ENCODE results near the gene GABRR1.

The GABRR1 gene

DNA sequence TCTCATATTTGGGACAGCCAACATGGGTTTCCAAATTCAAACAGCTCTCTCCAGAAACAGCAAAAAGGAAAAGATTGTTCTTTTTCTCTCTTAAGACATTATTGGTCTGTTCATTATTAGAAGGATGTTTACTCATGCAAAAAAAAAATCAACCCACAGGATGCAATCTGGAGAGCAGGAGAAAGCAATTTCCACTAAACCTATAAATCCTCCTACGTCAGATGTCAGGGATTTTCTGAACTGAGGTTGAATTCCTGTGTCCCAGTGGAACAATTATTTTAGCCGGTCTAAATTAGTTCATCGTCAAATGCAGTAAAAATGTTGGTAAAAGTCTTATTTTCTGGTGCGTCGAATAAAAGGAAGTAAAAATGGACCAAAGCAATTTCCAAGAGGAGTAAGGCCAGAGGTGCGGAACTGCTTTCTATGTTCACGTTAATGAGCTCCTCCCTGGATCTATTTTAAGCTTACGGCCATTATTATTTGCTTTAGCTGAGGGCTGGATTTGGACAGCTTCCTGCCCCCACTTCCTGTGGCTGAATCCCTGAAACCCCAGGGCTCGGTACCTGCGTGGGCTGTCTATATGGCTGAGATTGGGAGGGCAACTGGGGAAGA is at the start of gene GABRR1:
TSS of gene GABRR1 (minus strand) at position 60 of the 612 bp plus-strand sequence. CDS start at position 24, 36 bp downstream.
- no peak within 1 kb of the TSS for H3K4me3 ChIP-seq (ENCODE audit: low read depth, low read length)
- no peaks in the 10 kb centered on the region for H3K79me2 ChIP-seq
- H3K4me2 ChIP-seq (ENCODE audit: low read length): no peak within 1 kb of the TSS
- no peaks in the 10 kb centered on the region for H3K4me1 ChIP-seq
- H3K9ac ChIP-seq: no peak within 1 kb of the TSS
- TF ChIP-seq, protein P1, sequence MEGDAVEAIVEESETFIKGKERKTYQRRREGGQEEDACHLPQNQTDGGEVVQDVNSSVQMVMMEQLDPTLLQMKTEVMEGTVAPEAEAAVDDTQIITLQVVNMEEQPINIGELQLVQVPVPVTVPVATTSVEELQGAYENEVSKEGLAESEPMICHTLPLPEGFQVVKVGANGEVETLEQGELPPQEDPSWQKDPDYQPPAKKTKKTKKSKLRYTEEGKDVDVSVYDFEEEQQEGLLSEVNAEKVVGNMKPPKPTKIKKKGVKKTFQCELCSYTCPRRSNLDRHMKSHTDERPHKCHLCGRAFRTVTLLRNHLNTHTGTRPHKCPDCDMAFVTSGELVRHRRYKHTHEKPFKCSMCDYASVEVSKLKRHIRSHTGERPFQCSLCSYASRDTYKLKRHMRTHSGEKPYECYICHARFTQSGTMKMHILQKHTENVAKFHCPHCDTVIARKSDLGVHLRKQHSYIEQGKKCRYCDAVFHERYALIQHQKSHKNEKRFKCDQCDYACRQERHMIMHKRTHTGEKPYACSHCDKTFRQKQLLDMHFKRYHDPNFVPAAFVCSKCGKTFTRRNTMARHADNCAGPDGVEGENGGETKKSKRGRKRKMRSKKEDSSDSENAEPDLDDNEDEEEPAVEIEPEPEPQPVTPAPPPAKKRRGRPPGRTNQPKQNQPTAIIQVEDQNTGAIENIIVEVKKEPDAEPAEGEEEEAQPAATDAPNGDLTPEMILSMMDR (IDR thresholded peaks at IDR 0.05): no peak
- no peak within 1 kb of the TSS for H3K27ac ChIP-seq
- no peaks in the 10 kb centered on the region for H3K9me3 ChIP-seq (ENCODE audit: control insufficient read depth, low read length)
- no peaks in the 10 kb centered on the region for H3K27me3 ChIP-seq (ENCODE audit: control insufficient read depth, insufficient read depth, low read length)
- H2AFZ ChIP-seq: no peak within 1 kb of the TSS
- no peaks in the 10 kb centered on the region for H3K36me3 ChIP-seq (ENCODE audit: control insufficient read depth, insufficient read depth, low read length)

DNA sequence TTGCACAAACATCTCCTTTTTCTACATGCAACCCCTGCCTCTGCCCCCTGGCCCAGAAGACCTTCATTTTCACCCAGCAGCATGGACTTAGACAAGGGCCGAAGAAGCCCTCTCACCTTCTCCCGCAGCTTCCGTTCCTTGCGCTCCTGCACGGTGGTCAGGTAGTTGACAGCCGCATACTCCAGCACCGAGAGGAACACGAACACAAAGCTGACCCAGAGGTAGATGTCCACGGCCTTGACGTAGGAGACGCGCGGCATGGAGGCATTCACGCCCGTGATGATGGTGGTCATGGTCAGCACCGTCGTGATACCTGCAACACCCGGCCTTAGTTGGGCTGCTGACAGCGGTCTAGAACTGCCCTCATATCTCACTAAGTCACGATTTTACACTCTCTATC is 47.1 kb upstream of the GABRR1 start:
- Histone ChIP-seq H3K4me1 (no peaks in the 10 kb centered on the region), H3K27me3 (ENCODE audit: control insufficient read depth, insufficient read depth, low read length) (no peaks in the 10 kb centered on the region)
- TF ChIP-seq, protein P1 (IDR thresholded peaks at IDR 0.05): no peak

DNA sequence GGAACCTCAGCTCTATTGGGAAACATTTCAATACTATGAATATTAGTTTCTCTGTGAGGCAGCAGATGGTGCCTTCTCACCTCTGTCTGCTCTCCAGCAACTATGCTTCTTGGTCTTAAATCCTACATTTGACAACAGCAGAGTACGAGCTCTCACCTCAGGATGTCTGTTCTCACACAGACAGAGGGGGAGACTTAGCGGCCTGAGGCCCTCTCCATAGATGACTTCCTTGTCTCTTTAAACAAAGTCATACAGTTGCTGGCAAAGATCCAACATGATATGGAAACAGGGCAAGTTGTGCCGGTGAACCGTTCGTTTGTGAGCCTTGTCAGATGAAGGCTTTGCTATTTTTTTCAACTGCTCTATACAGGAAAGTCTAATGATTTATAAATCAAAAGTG is 43.7 kb upstream of the GABRR1 start:
- no peaks in the 10 kb centered on the region for H3K27me3 ChIP-seq (ENCODE audit: control insufficient read depth, insufficient read depth, low read length)
- TF ChIP-seq, protein P1 (IDR thresholded peaks at IDR 0.05): no peak
- H3K4me3 ChIP-seq (ENCODE audit: low read depth, low read length): no peak overlapping the region
- H3K79me2 ChIP-seq: no peaks in the 10 kb centered on the region
- H3K9me3 ChIP-seq (ENCODE audit: control insufficient read depth, low read length): no peaks in the 10 kb centered on the region
- no peaks in the 10 kb centered on the region for H3K4me1 ChIP-seq
- H3K36me3 ChIP-seq (ENCODE audit: control insufficient read depth, insufficient read depth, low read length): no peaks in the 10 kb centered on the region
- H3K4me2 ChIP-seq (ENCODE audit: low read length): no peak overlapping the region
- peak overlapping the region; percentile 45 for H2AFZ ChIP-seq
- H3K27ac ChIP-seq: no peak overlapping the region
- no peak overlapping the region for H3K9ac ChIP-seq

More for the DNA sequence above, 47.1 kb upstream of the GABRR1 start:
- Histone ChIP-seq H3K9me3 (ENCODE audit: control insufficient read depth, low read length) (no peaks in the 10 kb centered on the region), H3K27ac (no peak overlapping the region), H3K9ac (no peak overlapping the region), H3K79me2 (no peaks in the 10 kb centered on the region), H3K36me3 (ENCODE audit: control insufficient read depth, insufficient read depth, low read length) (no peaks in the 10 kb centered on the region), H3K4me3 (ENCODE audit: low read depth, low read length) (no peak overlapping the region), H3K4me2 (ENCODE audit: low read length) (no peak overlapping the region), H2AFZ (no peak overlapping the region)

DNA sequence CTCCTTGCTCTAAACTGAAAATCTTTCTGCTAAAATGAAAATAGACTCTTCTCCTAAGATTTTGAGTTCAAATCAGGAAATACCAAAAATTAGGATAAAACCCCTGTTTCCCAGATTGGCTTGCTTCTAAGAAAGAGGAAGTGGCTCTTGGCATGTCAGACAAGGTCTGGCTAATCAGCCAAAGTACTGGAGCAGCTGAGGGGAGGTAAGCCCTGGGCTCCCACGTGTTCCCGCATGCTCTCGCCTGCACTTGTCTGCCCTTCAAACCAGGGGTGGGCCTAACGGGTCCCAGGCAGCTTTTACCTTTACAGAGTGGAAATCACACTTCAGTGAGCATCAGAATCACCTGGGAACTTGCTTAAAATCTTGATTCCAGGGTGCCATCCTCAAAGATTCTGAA is 43.2 kb upstream of the GABRR1 start:
- Histone ChIP-seq H3K9me3 (ENCODE audit: control insufficient read depth, low read length) (no peaks in the 10 kb centered on the region), H3K27ac (no peak overlapping the region), H3K9ac (no peak overlapping the region), H2AFZ (no peak overlapping the region), H3K4me2 (ENCODE audit: low read length) (no peak overlapping the region), H3K27me3 (ENCODE audit: control insufficient read depth, insufficient read depth, low read length) (no peaks in the 10 kb centered on the region), H3K4me1 (no peaks in the 10 kb centered on the region), H3K4me3 (ENCODE audit: low read depth, low read length) (no peak overlapping the region), H3K79me2 (no peaks in the 10 kb centered on the region), H3K36me3 (ENCODE audit: control insufficient read depth, insufficient read depth, low read length) (no peaks in the 10 kb centered on the region)
- TF ChIP-seq, protein P1 (IDR thresholded peaks at IDR 0.05): no peak

DNA sequence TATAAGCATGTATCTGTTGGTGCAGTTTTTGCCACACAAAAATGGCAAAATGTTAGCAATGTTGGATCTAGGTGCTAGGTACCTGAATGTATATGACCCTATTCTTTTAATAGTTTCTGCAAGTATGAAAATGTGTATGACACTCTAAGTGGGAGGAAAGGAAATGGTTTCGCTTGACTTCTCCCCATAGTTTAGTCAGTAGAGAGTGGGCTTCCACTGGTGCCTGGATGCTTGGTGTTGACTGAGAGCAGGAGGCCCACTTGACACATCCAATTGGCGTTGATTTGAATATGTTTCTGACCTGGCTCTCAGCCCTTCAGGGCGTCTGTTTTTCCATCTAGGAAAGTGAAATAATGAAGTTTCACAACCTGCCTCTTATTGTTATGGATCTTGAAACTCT is 41.8 kb upstream of the GABRR1 start:
- Histone ChIP-seq H3K27me3 (ENCODE audit: control insufficient read depth, insufficient read depth, low read length) (no peaks in the 10 kb centered on the region), H3K9ac (no peak overlapping the region), H2AFZ (no peak overlapping the region), H3K27ac (no peak overlapping the region), H3K4me3 (ENCODE audit: low read depth, low read length) (no peak overlapping the region), H3K4me2 (ENCODE audit: low read length) (no peak overlapping the region), H3K9me3 (ENCODE audit: control insufficient read depth, low read length) (no peaks in the 10 kb centered on the region), H3K79me2 (no peaks in the 10 kb centered on the region), H3K4me1 (no peaks in the 10 kb centered on the region), H3K36me3 (ENCODE audit: control insufficient read depth, insufficient read depth, low read length) (no peaks in the 10 kb centered on the region)
- TF ChIP-seq, protein P1 (IDR thresholded peaks at IDR 0.05): no peak
